Hematopoietic multipotent progenitor cell treated with erythropoietin and hydrocortisone succinate and interleukin-3 and kit ligand, for 4 days (in vitro differentiated cells): Measurements from ENCODE around the gene PSTPIP1.

Experiments used
- DNase-seq: peaks from one replicate; pipeline ENCODE4 v3.0.0-alpha.2; 2015

The PSTPIP1 gene

DNA sequence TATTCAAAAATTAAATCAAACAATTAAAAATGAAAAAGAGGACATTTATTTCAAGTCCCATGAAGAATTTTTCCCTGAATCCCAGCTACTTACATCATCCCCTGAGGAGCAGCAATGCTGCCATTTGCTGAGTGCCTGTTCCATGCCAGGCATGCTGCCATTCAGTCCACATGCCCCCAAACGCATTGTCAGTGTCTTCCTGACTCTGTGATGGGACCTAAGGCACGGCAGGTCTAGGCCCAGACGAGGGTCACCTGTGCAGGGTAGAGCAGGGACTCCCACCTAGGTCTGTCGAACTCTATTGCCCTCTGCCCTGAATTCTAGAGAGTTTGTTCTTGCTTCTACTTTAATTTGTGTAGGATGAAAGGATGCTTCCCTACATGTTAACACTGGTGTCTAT, 7.0 kb downstream of the PSTPIP1 start:
- no peak for DNase-seq

DNA sequence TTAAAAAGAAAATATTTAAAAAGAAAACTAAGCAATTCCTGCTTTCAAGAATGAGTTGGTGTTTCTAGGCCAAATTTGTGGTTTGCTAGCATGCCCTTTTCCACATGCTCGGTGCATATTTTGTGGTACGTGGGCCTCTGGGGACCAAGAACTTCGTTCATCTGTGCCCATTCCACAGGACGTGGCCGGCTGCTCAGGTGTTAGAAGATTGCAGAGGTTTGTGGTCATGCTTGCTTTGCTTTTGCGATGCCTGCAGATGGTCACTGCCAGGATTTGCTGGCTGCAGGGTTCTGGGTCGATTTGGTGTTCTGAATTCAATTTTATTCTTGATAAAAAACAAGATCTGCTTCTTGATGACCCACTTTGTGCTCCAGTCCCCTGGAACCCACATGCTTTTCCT, 7.5 kb downstream of the PSTPIP1 start:
- DNase-seq: no peak

GRCh38 chr15:77002954-77003912, 8.3 kb downstream of the PSTPIP1 start:
- peak; percentile 81 for DNase-seq

DNA sequence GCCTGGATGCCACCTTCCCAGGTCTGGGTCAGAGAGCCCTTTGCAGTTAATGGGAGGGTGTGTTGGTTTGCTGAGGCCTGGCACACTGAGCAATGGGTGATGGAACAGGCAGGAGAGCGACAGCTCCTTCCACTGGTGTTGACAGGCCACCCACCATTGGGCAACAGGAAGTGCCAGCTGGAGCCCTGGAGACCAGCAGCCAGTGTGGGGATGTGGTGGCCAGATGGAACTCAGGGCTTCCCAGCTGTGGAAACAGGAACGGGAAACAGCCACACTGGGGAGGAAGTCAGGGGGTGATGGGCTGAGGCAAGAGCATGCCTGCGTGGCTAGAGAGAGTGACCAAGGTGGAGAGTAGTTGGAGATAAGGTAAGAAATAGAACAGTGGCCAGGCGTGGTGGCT, 9.3 kb downstream of the PSTPIP1 start:
- peak; percentile 75 for DNase-seq

DNA sequence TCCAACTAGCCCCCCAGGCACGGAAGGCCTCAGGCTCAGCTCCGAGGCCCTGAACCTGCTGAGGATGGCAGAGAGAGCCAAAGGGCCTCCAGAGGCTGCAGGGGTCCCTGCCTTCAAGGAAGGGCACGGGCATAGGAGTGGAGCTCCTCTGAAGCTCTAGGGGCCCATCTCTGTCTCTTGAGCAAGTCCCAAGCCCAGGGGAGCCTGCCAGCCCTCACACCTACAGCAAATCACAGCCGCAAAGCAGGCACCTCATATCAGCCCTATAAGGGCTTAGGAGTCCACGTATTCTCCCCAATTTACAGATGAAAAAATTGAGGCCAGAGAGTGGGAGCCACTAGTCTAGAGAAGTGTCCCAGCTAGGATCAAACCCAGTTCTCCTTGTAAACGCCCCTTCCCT, 14.2 kb downstream of the PSTPIP1 start:
- no peak for DNase-seq

DNA sequence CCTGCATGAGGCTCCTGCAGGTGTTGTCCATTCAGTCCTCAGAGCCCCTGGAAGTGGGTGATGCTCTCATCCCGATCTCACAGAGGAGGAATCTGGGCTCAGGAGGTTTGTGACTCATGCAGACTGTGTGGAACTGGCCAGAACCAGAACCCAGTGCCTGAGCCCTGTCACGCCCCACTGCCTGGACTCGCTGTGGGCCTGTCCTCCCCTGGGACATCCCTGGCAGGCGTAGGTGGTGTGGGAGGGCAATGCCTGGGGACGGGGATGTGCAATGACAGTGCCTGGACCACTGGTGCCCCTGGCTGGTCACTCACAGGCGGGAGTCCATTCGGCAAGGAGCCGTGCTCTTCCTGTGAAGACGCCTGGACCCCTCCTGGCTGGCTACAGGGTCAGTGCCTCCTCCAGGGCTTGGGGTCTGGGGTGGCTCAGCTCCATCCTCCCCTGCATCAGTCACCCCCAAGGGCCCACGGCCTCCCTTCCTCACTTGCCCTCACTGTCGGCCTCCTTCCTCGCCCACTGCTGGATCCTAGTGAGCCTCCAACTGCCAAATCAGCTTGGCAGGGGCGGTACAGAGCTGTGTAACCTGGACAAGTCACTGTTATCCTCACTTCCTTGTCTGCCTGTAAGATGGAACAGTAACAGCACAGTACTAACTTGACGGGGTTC, 14.9 kb downstream of the PSTPIP1 start:
- DNase-seq: no peak

GRCh38 chr15:77010312-77010686, 15.4 kb downstream of the PSTPIP1 start:
- no peak for DNase-seq

- DNase-seq: no peak
These were observed 15.9 kb downstream of the PSTPIP1 start for GRCh38 chr15:77010857-77011256.

GRCh38 chr15:77012117-77012712, 17.3 kb downstream of the PSTPIP1 start:
- DNase-seq: no peak

GRCh38 chr15:77012868-77013267, 17.9 kb downstream of the PSTPIP1 start:
- no peak for DNase-seq

DNA sequence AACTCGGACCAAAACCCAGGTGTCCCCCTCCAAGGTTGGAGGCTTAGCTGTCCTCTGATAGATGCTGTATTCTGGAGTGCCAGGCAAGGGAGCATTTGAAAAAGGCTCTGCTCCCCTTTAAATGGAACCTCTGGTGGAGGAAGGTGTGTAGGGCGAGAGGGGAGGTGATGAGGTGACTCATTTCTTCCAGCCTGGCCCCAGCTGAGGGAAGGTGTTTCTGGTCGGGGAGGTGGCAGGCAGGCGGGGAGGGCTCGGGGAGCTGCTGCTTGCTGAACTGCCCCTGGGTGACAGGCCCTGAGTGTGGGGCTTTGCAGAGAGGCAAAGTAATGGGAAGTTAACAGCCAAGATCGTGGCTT, 18.8 kb downstream of the PSTPIP1 start:
- DNase-seq: no peak

GRCh38 chr15:77014132-77015081, 19.5 kb downstream of the PSTPIP1 start:
- peak; percentile 83 for DNase-seq

GRCh38 chr15:77015646-77016320, 20.9 kb downstream of the PSTPIP1 start:
- no peak for DNase-seq

DNA sequence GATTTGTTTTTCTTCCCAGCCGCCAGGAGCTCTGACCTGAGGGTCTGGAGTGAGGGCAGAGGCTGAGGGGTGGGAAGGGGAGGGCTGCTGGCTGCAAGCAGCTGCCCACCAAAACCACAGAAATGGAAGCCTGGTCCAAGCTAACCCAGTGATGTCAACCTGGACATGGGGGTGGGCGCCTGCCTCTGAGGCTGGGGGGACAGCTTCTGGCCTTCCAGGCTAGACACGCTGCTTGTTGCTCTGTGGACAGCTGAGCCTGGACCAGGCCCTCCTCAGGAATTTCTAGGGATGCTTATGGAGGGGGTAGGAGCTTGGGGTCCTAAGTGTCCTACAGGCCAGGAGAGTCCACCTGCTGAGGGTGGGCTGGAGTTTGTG, 21.4 kb downstream of the PSTPIP1 start:
- no peak for DNase-seq

GRCh38 chr15:77017091-77017660, 22.2 kb downstream of the PSTPIP1 start:
- DNase-seq: no peak

GRCh38 chr15:77017761-77018720, 23.1 kb downstream of the PSTPIP1 start:
- DNase-seq: no peak

DNA sequence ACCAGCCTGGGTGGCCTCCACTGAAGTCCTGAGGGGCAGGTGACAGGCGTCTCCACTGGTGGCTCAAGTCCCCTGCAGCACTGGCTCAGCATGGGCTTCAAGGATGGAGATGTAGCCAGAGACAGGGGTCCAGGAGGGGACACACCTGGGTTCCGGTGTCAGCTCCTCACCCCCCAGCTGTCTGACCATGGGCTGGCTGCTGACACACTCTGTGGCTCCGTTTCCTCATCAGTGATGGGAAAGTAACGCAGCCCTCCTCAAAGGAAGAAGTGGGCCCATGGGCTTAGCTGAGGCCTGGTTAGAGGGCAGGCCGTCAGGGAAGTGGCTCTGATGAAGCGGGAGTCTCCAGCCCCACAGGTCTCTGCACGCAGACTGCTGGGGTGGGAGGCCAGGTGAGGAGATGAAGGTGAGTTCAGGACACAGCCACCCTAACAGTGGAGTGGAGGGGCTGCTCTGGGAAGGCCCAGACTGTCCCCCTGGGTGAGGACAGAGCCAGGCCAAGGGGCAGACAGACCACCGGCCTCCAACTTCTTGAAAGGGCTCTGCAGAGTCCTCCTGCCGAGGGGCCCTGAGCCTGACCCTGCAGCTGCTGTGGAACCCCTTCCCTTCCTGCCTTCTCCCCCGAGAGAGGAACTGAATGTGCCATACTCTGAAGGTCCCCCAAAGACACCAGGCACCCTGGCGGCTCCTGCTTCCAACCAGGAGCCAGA, 24.0 kb downstream of the PSTPIP1 start:
- no peak for DNase-seq

- no peak for DNase-seq
These were observed 24.8 kb downstream of the PSTPIP1 start for GRCh38 chr15:77019521-77020331.
